Fibroblast of skin of scalp (primary cell): Measurements from ENCODE around the gene PTPRU.
"Not testable (repeated sequence)": the region's sequence is repeated elsewhere in the genome, so short reads cannot be mapped to it uniquely, and the experiment has no call there.

Source experiments
- DNase-seq: peaks from one replicate; pipeline ENCODE4 v3.0.0-alpha.2; 2013

Gene PTPRU

GRCh38 chr1:29222260-29222659 lies 14.1 kb upstream of the PTPRU start:
- DNase-seq = not testable (repeated sequence)

- DNase-seq = no peak
Observed at GRCh38 chr1:29222686-29223085, 13.6 kb upstream of the PTPRU start.

GRCh38 chr1:29223521-29223920 lies 12.8 kb upstream of the PTPRU start:
- DNase-seq = no peak

- no peak for DNase-seq
Observed at GRCh38 chr1:29224356-29224837, 11.9 kb upstream of the PTPRU start.

GRCh38 chr1:29225361-29225760 lies 11.0 kb upstream of the PTPRU start:
- DNase-seq = no peak

GRCh38 chr1:29227511-29227910 lies 8.8 kb upstream of the PTPRU start:
- DNase-seq = no peak

GRCh38 chr1:29230204-29230552 lies 6.1 kb upstream of the PTPRU start:
- DNase-seq = no peak

GRCh38 chr1:29230553-29231378 lies 5.6 kb upstream of the PTPRU start, which contains the start of gene MECR:
MECR (minus strand) TSS chr1:29230934; CDS start chr1:29230906, 28 bp downstream.
- peak; percentile 94 for DNase-seq

GRCh38 chr1:29232387-29232786 lies 3.9 kb upstream of the PTPRU start:
- DNase-seq = no peak

GRCh38 chr1:29233693-29234092 lies 2.6 kb upstream of the PTPRU start:
- DNase-seq = no peak

GRCh38 chr1:29234471-29234870 lies 1.9 kb upstream of the PTPRU start:
- no peak for DNase-seq

- DNase-seq = not testable (repeated sequence)
Observed at GRCh38 chr1:29234881-29235280, 1.4 kb upstream of the PTPRU start.

- DNase-seq = no peak
Observed at GRCh38 chr1:29236712-29237128, 398 bp downstream of the PTPRU start.

GRCh38 chr1:29237129-29237821 lies 953 bp downstream of the PTPRU start:
- peak; percentile 65 for DNase-seq

GRCh38 chr1:29237852-29238619 lies 1.7 kb downstream of the PTPRU start:
- DNase-seq = peak; percentile 26

- DNase-seq = no peak
Observed at GRCh38 chr1:29238620-29239002, 2.3 kb downstream of the PTPRU start.

- DNase-seq = no peak
Observed at GRCh38 chr1:29239142-29239541, 2.8 kb downstream of the PTPRU start.

- DNase-seq = peak; percentile 52
Observed at GRCh38 chr1:29240400-29240837, 4.1 kb downstream of the PTPRU start.

GRCh38 chr1:29240986-29241385 lies 4.7 kb downstream of the PTPRU start:
- DNase-seq = no peak

GRCh38 chr1:29243023-29243870 lies 6.9 kb downstream of the PTPRU start:
- peak; percentile 74 for DNase-seq

GRCh38 chr1:29243871-29244200 lies 7.5 kb downstream of the PTPRU start:
- DNase-seq = peak; percentile 92

GRCh38 chr1:29245261-29245660 lies 8.9 kb downstream of the PTPRU start:
- no peak for DNase-seq
